ENCODE measurements around the gene NCAM2.

DNA sequence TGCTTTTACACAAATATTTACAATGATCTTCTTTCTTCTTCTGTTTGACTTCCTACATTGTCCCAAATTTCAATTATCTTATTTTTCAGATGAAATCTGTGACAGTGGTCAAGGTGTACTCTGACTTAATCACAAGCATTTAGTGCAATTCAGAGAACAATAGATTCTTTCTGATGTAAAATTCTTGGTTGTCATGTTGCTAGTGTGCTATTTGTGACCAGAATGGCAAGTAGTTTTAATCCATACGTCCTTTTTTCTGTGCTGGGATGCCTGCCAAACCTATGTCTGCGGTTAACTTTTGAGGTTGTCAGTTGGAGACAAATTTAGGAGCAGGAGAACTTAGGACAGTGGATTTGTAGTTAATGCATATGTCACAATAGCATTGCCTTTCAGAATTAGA is 31.0 kb downstream of the NCAM2 start:
- TF ChIP-seq CTCF (IDR thresholded peaks at IDR 0.05) (no peak), POLR2AphosphoS5 (IDR thresholded peaks at IDR 0.05) (no peak)
